ENCODE results near the gene EFCAB6.

EFCAB6 gene

GRCh38 chr22:43858156-43858895 lies 46.2 kb upstream of the EFCAB6 start:
- TF ChIP-seq ZFX (IDR thresholded peaks at IDR 0.05; ENCODE audit: borderline replicate concordance), result no peak
- TF ChIP-seq CTCF (IDR thresholded peaks at IDR 0.05), result no peak
- H3K27ac ChIP-seq, result no peak overlapping the region

GRCh38 chr22:43857367-43857766 lies 45.3 kb upstream of the EFCAB6 start:
- no peak for TF ChIP-seq CTCF (IDR thresholded peaks at IDR 0.05)
- no peak for TF ChIP-seq ZFX (IDR thresholded peaks at IDR 0.05; ENCODE audit: borderline replicate concordance)
- H3K27ac ChIP-seq, result no peak overlapping the region

- no peak overlapping the region for H3K27ac ChIP-seq
- TF ChIP-seq ZFX (IDR thresholded peaks at IDR 0.05; ENCODE audit: borderline replicate concordance) (no peak), CTCF (IDR thresholded peaks at IDR 0.05) (no peak)
These were observed 43.3 kb upstream of the EFCAB6 start for GRCh38 chr22:43855431-43855830.

GRCh38 chr22:43854786-43855271 lies 42.7 kb upstream of the EFCAB6 start:
- H3K27ac ChIP-seq, result no peak overlapping the region
- TF ChIP-seq CTCF (IDR thresholded peaks at IDR 0.05), result no peak
- TF ChIP-seq ZFX (IDR thresholded peaks at IDR 0.05; ENCODE audit: borderline replicate concordance), result no peak

- H3K27ac ChIP-seq, result no peak overlapping the region
- no peak for TF ChIP-seq CTCF (IDR thresholded peaks at IDR 0.05)
These were observed 42.1 kb upstream of the EFCAB6 start for GRCh38 chr22:43854121-43854785.

- H3K27ac ChIP-seq, result no peak overlapping the region
- no peak for TF ChIP-seq CTCF (IDR thresholded peaks at IDR 0.05)
- no peak for TF ChIP-seq ZFX (IDR thresholded peaks at IDR 0.05; ENCODE audit: borderline replicate concordance)
These were observed 41.3 kb upstream of the EFCAB6 start for GRCh38 chr22:43853328-43853931.
